Measurements from ENCODE around the gene CSNK1A1.

CSNK1A1 gene

DNA sequence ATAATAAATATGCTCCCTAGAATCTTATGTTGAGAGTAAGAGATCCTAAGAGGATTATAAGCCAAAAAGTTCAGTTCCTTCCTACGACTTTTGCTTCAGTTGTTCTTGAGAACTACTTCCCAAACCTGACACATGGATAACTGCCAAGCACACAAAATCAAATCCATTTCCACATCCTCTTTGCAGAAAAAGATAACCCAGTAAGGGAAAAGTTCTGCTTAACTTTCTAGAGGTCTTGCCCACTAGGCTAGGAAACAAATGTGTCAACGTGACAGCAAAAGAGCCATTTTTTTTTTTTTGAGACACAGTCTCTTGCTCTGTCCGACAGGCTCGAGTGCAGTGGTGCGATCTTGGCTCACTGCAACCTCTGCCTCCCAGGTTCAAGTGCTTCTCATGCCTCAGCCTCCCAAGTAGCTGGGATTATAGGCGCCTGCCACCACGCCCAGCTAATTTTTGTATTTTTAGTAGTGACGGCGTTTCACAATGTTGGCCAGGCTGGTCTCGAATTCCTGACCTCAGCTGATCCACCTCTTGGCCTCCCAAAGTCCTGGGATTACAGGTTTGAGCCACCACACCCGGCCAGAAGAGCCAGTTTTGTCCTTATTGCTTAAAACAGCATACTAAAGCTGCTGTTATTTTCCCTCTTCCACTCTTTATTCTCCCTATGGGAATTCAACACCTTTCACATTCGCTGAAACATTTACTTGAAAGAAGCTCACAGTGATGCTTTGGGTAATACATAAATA is 24.2 kb downstream of the CSNK1A1 start:
- POLR2A ChIA-PET, result interaction anchor here (0.7 kb wide), 1 partner anchor 10 kb away, joined by 3 read pairs; no protein-coding TSS in a partner anchor
- TF ChIP-seq CTCF (IDR thresholded peaks at IDR 0.05; ENCODE audit: control extremely low read depth, extremely low read depth, low read depth, missing control alignments), result no peak
- no peak for DNase-seq (ENCODE audit: extremely low spot score)
- CTCF ChIA-PET, result interaction anchor here (1.2 to 3.3 kb wide), 4 partner anchors 12 to 81 kb away, joined by 3 to 13 read pairs (median 8); partner anchors contain the start of gene CSNK1A1

DNA sequence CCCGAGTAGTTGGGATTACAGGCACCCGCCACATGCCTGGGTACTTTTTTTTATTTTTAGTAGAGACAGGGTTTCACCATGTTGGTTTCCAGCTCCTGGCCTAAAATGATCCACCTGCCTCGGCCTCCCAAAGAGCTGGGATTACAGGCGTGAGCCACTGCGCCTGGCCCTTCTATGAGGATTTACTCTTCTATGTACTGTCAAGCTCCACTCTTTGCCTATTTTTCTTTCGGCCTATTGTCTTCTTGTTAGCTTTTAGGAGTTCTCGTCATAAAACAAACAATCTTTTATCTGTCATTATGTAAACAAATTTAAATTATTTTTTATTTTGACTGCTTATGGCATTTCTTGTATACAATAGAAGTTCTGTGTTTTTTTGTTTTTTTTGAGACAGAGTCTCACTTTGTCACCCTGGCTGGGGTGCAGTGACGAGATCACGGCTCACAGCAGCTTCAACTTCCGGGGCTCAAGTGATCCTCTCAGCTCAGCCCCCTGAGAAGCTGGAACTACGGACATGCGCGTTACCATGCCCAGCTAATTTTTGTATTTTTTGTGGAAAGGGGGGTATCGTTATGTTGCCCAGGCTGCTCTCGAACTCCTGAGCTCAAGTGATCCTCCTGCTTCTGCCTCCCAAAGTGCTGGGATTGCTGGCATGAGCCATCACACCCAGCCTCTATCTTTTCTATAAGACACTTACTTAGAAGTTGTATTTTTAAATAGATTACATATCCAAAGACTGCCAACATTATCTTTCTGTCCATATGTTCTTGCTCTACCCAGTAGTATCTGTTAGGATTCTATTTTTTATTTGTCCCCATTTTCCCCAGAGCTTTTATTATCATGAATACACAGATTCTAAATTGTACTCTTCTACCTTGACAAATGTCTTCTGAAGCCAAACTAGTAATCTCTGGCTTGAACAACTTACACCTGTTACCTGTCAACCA is 29.2 kb downstream of the CSNK1A1 start:
- POLR2A ChIA-PET, result interaction anchor here (0.6 kb wide), 1 partner anchor 12 kb away, joined by 3 read pairs; no protein-coding TSS in a partner anchor
- TF ChIP-seq CTCF (IDR thresholded peaks at IDR 0.05; ENCODE audit: control extremely low read depth, extremely low read depth, low read depth, missing control alignments), result no peak
- CTCF ChIA-PET, result interaction anchor here (1.1 to 2.0 kb wide), 5 partner anchors 10 to 140 kb away, joined by 3 to 5 read pairs (median 4); partner anchors contain the start of gene CSNK1A1
- no peak for DNase-seq (ENCODE audit: extremely low spot score)

GRCh38 chr5:149519601-149520000 is 31.6 kb downstream of the CSNK1A1 start:
- no peak for DNase-seq (ENCODE audit: extremely low spot score)
- CTCF ChIA-PET, result interaction anchor here (1.0 to 1.5 kb wide), 7 partner anchors 8 to 78 kb away, joined by 3 to 4 read pairs (median 3); no protein-coding TSS in a partner anchor
- no peak for TF ChIP-seq CTCF (IDR thresholded peaks at IDR 0.05; ENCODE audit: control extremely low read depth, extremely low read depth, low read depth, missing control alignments)
- POLR2A ChIA-PET, result no interaction called here

- ChIA-PET POLR2A (interaction anchor here (0.6 kb wide), 1 partner anchor 33 kb away, joined by 6 read pairs; no protein-coding TSS in a partner anchor), CTCF (interaction anchor here (1.0 to 1.5 kb wide), 7 partner anchors 7 to 78 kb away, joined by 3 to 5 read pairs (median 4); no protein-coding TSS in a partner anchor)
- TF ChIP-seq CTCF (IDR thresholded peaks at IDR 0.05; ENCODE audit: control extremely low read depth, extremely low read depth, low read depth, missing control alignments), result no peak
- DNase-seq (ENCODE audit: extremely low spot score), result no peak
Measured at GRCh38 chr5:149518620-149519019, 32.6 kb downstream of the CSNK1A1 start.

- no peak for DNase-seq (ENCODE audit: extremely low spot score)
- CTCF ChIA-PET, result interaction anchor here (1.0 to 1.8 kb wide), 5 partner anchors 11 to 101 kb away, joined by 3 to 6 read pairs (median 4); no protein-coding TSS in a partner anchor
- no peak for TF ChIP-seq CTCF (IDR thresholded peaks at IDR 0.05; ENCODE audit: control extremely low read depth, extremely low read depth, low read depth, missing control alignments)
- POLR2A ChIA-PET, result interaction anchor here (0.6 kb wide), 1 partner anchor 14 kb away, joined by 4 read pairs; no protein-coding TSS in a partner anchor
Measured at GRCh38 chr5:149517461-149518122, 33.6 kb downstream of the CSNK1A1 start.

Measured in GM10248 (cell line).